Measurements from ENCODE around the gene FAM184B. TPM values are rescaled to one million over a fixed set of nuclear protein-coding genes. Genes with fewer than 3 reads are reported as not detected.

The FAM184B gene
- total and polyA plus RNA-seq, 5 donors, result 0.05 TPM; not detected in 4

- ATAC-seq, result no peak
- no peaks in the 10 kb centered on the region for H3K27me3 ChIP-seq (ENCODE audit: control insufficient read depth, insufficient read depth)
- H3K9me3 ChIP-seq (ENCODE audit: control insufficient read depth, low read length), result no peaks in the 10 kb centered on the region
- no peak overlapping the region for H3K27ac ChIP-seq (ENCODE audit: low read length)
- intact Hi-C loops (cut with DNase I), result no loop called here
- no peak for DNase-seq
- WGBS, result 66% methylated on average over 6 of the region's 6 CpGs
- H3K4me1 ChIP-seq (ENCODE audit: control insufficient read depth, insufficient read depth, low read length), result no peaks in the 10 kb centered on the region
- H3K4me3 ChIP-seq (ENCODE audit: low read length), result no peak overlapping the region
Observed at GRCh38 chr4:17760626-17761025, 20.8 kb downstream of the FAM184B start.

- H3K4me1 ChIP-seq (ENCODE audit: control insufficient read depth, insufficient read depth, low read length), result no peaks in the 10 kb centered on the region
- no peaks in the 10 kb centered on the region for H3K27me3 ChIP-seq (ENCODE audit: control insufficient read depth, insufficient read depth)
- no peak overlapping the region for H3K4me3 ChIP-seq (ENCODE audit: low read length)
- 54% methylated on average over 5 of the region's 5 CpGs for WGBS
- intact Hi-C loops (cut with DNase I), result no loop called here
- ATAC-seq, result no peak
- no peak for DNase-seq
- no peaks in the 10 kb centered on the region for H3K9me3 ChIP-seq (ENCODE audit: control insufficient read depth, low read length)
- no peak overlapping the region for H3K27ac ChIP-seq (ENCODE audit: low read length)
Observed at GRCh38 chr4:17758485-17758884, 22.9 kb downstream of the FAM184B start.

- Histone ChIP-seq H3K4me3 (ENCODE audit: low read length) (no peak overlapping the region), H3K9me3 (ENCODE audit: control insufficient read depth, low read length) (no peaks in the 10 kb centered on the region), H3K27me3 (ENCODE audit: control insufficient read depth, insufficient read depth) (no peaks in the 10 kb centered on the region), H3K27ac (ENCODE audit: low read length) (no peak overlapping the region), H3K4me1 (ENCODE audit: control insufficient read depth, insufficient read depth, low read length) (no peaks in the 10 kb centered on the region)
- intact Hi-C loops (cut with DNase I), result no loop called here
- ATAC-seq, result no peak
- 73% methylated on average over 1 of the region's 1 CpG for WGBS
- no peak for DNase-seq
Observed at GRCh38 chr4:17757621-17758020, 23.8 kb downstream of the FAM184B start.

GRCh38 chr4:17753646-17754045 is 27.8 kb downstream of the FAM184B start:
- 92% methylated on average over 2 of the region's 2 CpGs for WGBS
- no peaks in the 10 kb centered on the region for H3K27me3 ChIP-seq (ENCODE audit: control insufficient read depth, insufficient read depth)

GRCh38 chr4:17740702-17741101 is 40.7 kb downstream of the FAM184B start:
- Histone ChIP-seq H3K4me3 (ENCODE audit: low read length) (no peak overlapping the region), H3K27me3 (ENCODE audit: control insufficient read depth, insufficient read depth) (no peaks in the 10 kb centered on the region), H3K27ac (ENCODE audit: low read length) (no peak overlapping the region), H3K4me1 (ENCODE audit: control insufficient read depth, insufficient read depth, low read length) (no peaks in the 10 kb centered on the region), H3K9me3 (ENCODE audit: control insufficient read depth, low read length) (no peaks in the 10 kb centered on the region)
- no peak for ATAC-seq
- intact Hi-C loops (cut with DNase I), result no loop called here
- DNase-seq, result no peak
- 86% methylated on average over 4 of the region's 4 CpGs for WGBS

More at GRCh38 chr4:17753646-17754045, 27.8 kb downstream of the FAM184B start:
- intact Hi-C loops (cut with DNase I), result no loop called here
- DNase-seq (no peak), ATAC-seq (no peak)
- no peak overlapping the region for H3K4me3 ChIP-seq (ENCODE audit: low read length)
- no peaks in the 10 kb centered on the region for H3K4me1 ChIP-seq (ENCODE audit: control insufficient read depth, insufficient read depth, low read length)
- no peaks in the 10 kb centered on the region for H3K9me3 ChIP-seq (ENCODE audit: control insufficient read depth, low read length)
- H3K27ac ChIP-seq (ENCODE audit: low read length), result no peak overlapping the region

- 87% methylated on average over 2 of the region's 2 CpGs for WGBS
- H3K27me3 ChIP-seq (ENCODE audit: control insufficient read depth, insufficient read depth), result no peaks in the 10 kb centered on the region
- no peak for ATAC-seq
- no peak for DNase-seq
- H3K4me3 ChIP-seq (ENCODE audit: low read length), result no peak overlapping the region
- no peak overlapping the region for H3K27ac ChIP-seq (ENCODE audit: low read length)
- no peaks in the 10 kb centered on the region for H3K9me3 ChIP-seq (ENCODE audit: control insufficient read depth, low read length)
- intact Hi-C loops (cut with DNase I), result no loop called here
- H3K4me1 ChIP-seq (ENCODE audit: control insufficient read depth, insufficient read depth, low read length), result no peaks in the 10 kb centered on the region
Observed at GRCh38 chr4:17736484-17736883, 44.9 kb downstream of the FAM184B start.

GRCh38 chr4:17726911-17727310 is 54.5 kb downstream of the FAM184B start:
- no peak for ATAC-seq
- no peak overlapping the region for H3K4me3 ChIP-seq (ENCODE audit: low read length)
- no peaks in the 10 kb centered on the region for H3K4me1 ChIP-seq (ENCODE audit: control insufficient read depth, insufficient read depth, low read length)
- peaks cover 1% of the 10 kb centered on the region for H3K9me3 ChIP-seq (ENCODE audit: control insufficient read depth, low read length)
- H3K27me3 ChIP-seq (ENCODE audit: control insufficient read depth, insufficient read depth), result no peaks in the 10 kb centered on the region
- 77% methylated on average over 2 of the region's 2 CpGs for WGBS
- H3K27ac ChIP-seq (ENCODE audit: low read length), result no peak overlapping the region
- DNase-seq, result no peak
- intact Hi-C loops (cut with DNase I), result no loop called here

GRCh38 chr4:17723648-17724047 is 57.8 kb downstream of the FAM184B start:
- ATAC-seq, result no peak
- Histone ChIP-seq H3K27me3 (ENCODE audit: control insufficient read depth, insufficient read depth) (no peaks in the 10 kb centered on the region), H3K9me3 (ENCODE audit: control insufficient read depth, low read length) (peaks cover 1% of the 10 kb centered on the region), H3K4me1 (ENCODE audit: control insufficient read depth, insufficient read depth, low read length) (no peaks in the 10 kb centered on the region), H3K27ac (ENCODE audit: low read length) (no peak overlapping the region), H3K4me3 (ENCODE audit: low read length) (no peak overlapping the region)
- no peak for DNase-seq
- intact Hi-C loops (cut with DNase I), result no loop called here
- WGBS, result 62% methylated on average over 7 of the region's 7 CpGs

GRCh38 chr4:17722356-17722700 is 59.1 kb downstream of the FAM184B start:
- no peak for ATAC-seq
- Histone ChIP-seq H3K4me1 (ENCODE audit: control insufficient read depth, insufficient read depth, low read length) (no peaks in the 10 kb centered on the region), H3K27ac (ENCODE audit: low read length) (no peak overlapping the region), H3K4me3 (ENCODE audit: low read length) (no peak overlapping the region), H3K27me3 (ENCODE audit: control insufficient read depth, insufficient read depth) (no peaks in the 10 kb centered on the region), H3K9me3 (ENCODE audit: control insufficient read depth, low read length) (no peaks in the 10 kb centered on the region)
- 66% methylated on average over 3 of the region's 3 CpGs for WGBS
- intact Hi-C loops (cut with DNase I), result no loop called here
- no peak for DNase-seq

- intact Hi-C loops (cut with DNase I), result no loop called here
Observed at GRCh38 chr4:17721496-17722355, 59.7 kb downstream of the FAM184B start.

GRCh38 chr4:17719106-17719505 is 62.3 kb downstream of the FAM184B start:
- Histone ChIP-seq H3K4me3 (ENCODE audit: low read length) (no peak overlapping the region), H3K27ac (ENCODE audit: low read length) (no peak overlapping the region), H3K9me3 (ENCODE audit: control insufficient read depth, low read length) (no peaks in the 10 kb centered on the region), H3K4me1 (ENCODE audit: control insufficient read depth, insufficient read depth, low read length) (no peaks in the 10 kb centered on the region), H3K27me3 (ENCODE audit: control insufficient read depth, insufficient read depth) (no peaks in the 10 kb centered on the region)
- 87% methylated on average over 5 of the region's 5 CpGs for WGBS
- no peak for DNase-seq
- no peak for ATAC-seq
- intact Hi-C loops (cut with DNase I), result no loop called here

More at GRCh38 chr4:17721496-17722355, 59.7 kb downstream of the FAM184B start:
- 65% methylated on average over 16 of the region's 16 CpGs for WGBS
- Histone ChIP-seq H3K4me1 (ENCODE audit: control insufficient read depth, insufficient read depth, low read length) (no peaks in the 10 kb centered on the region), H3K27ac (ENCODE audit: low read length) (no peak overlapping the region), H3K9me3 (ENCODE audit: control insufficient read depth, low read length) (no peaks in the 10 kb centered on the region), H3K27me3 (ENCODE audit: control insufficient read depth, insufficient read depth) (no peaks in the 10 kb centered on the region), H3K4me3 (ENCODE audit: low read length) (no peak overlapping the region)
- ATAC-seq, result peak in 1 of 2 donors; percentile 26
- no peak for DNase-seq

Measured in right cardiac atrium (tissue), 5 donors.